ENCODE data around the gene SPACA4.

The SPACA4 gene

GRCh38 chr19:48607359-48607755, 815 bp downstream of the SPACA4 start:
- no peak overlapping the region for H3K4me3 ChIP-seq (ENCODE audit: low read depth, low read length)
- TF ChIP-seq CTCF (IDR thresholded peaks at IDR 0.05; ENCODE audit: control insufficient read depth, extremely low read depth, insufficient read depth), result no peak
- DNase-seq (ENCODE audit: low read depth), result no peak

- no peak for DNase-seq (ENCODE audit: low read depth)
- TF ChIP-seq CTCF (IDR thresholded peaks at IDR 0.05; ENCODE audit: control insufficient read depth, extremely low read depth, insufficient read depth), result peak; percentile 47
- no peak overlapping the region for H3K4me3 ChIP-seq (ENCODE audit: low read depth, low read length)
Observed at GRCh38 chr19:48608798-48609263, 2.3 kb downstream of the SPACA4 start.

GRCh38 chr19:48609571-48610108, 3.1 kb downstream of the SPACA4 start:
- no peak for TF ChIP-seq CTCF (IDR thresholded peaks at IDR 0.05; ENCODE audit: control insufficient read depth, extremely low read depth, insufficient read depth)
- H3K4me3 ChIP-seq (ENCODE audit: low read depth, low read length), result no peak overlapping the region
- no peak for DNase-seq (ENCODE audit: low read depth)

- no peak for TF ChIP-seq CTCF (IDR thresholded peaks at IDR 0.05; ENCODE audit: control insufficient read depth, extremely low read depth, insufficient read depth)
- DNase-seq (ENCODE audit: low read depth), result no peak
- H3K4me3 ChIP-seq (ENCODE audit: low read depth, low read length), result no peak overlapping the region
Observed at GRCh38 chr19:48611872-48612271, 5.3 kb downstream of the SPACA4 start.

GRCh38 chr19:48613024-48613851, 6.7 kb downstream of the SPACA4 start:
- no peak for TF ChIP-seq CTCF (IDR thresholded peaks at IDR 0.05; ENCODE audit: control insufficient read depth, extremely low read depth, insufficient read depth)
- DNase-seq (ENCODE audit: low read depth), result no peak
- H3K4me3 ChIP-seq (ENCODE audit: low read depth, low read length), result no peak overlapping the region

- DNase-seq (ENCODE audit: low read depth), result no peak
- no peak for TF ChIP-seq CTCF (IDR thresholded peaks at IDR 0.05; ENCODE audit: control insufficient read depth, extremely low read depth, insufficient read depth)
- H3K4me3 ChIP-seq (ENCODE audit: low read depth, low read length), result no peak overlapping the region
Observed at GRCh38 chr19:48613852-48614435, 7.4 kb downstream of the SPACA4 start.
